H1 (cell line): ENCODE measurements around the gene TDRD12. TPM values are rescaled to one million over a fixed set of nuclear protein-coding genes. Genes with fewer than 3 reads are reported as not detected.

ENCODE experiments used
- BCL11A ChIP-seq, 2 experiments: IDR thresholded peaks; one replicate each; pipeline ENCODE4 v1.6.1; 2011; ENCODE audit warnings: low read depth in 2 of 2, low read length in 2 of 2, mild to moderate bottlenecking in 2 of 2
- EZH2 ChIP-seq: fragments of 200-600 bp; sonication (generic); IDR thresholded peaks from 2 replicates; pipeline ENCODE4 v1.7.1; 2012; ENCODE audit warnings: low read depth, mild to moderate bottlenecking, moderate library complexity, low read length, inconsistent platforms; ENCODE audit not compliant: severe bottlenecking
- POLR2AphosphoS5 ChIP-seq: IDR thresholded peaks from 2 replicates; pipeline ENCODE4 v1.6.1; 2011; ENCODE audit warnings: low read depth, low read length
- polyA plus RNA-seq, 7 experiments: library from polyadenylated mRNA; depleted of rRNA in 3 of 7; stranded (reverse) in 5 of 7; unstranded in 2 of 7; fragments of >200 nt in 5 of 7; fragments of 200-250 nt in 2 of 7; gene quantifications; 1 replicate in 5 of 7; 2 replicates in 1 of 7; 4 replicates in 1 of 7; pipeline versions ENCODE4 v1.2.1 to v1.2.3, GENCODE V29; 2011 to 2013; ENCODE audit warnings: missing spikeins in 2 of 7, mixed read lengths in 2 of 7
- total RNA-seq: library from RNA; stranded (reverse); fragmentation: NEBNext Ultra II Directional; extraction: Animal tissue kit (Norgen Biotek cat#: 25700); gene quantifications from 2 replicates; pipeline ENCODE4 v1.2.1, GENCODE V29; 2021

TDRD12 gene
- total and polyA plus RNA-seq, 2 of the 8 experiments (the other 6 are each of a cell fraction or from before 2014, with no cell fraction given), result 0.39 to 0.88 TPM

GRCh38 chr19:32687681-32688080 is 31.9 kb upstream of the TDRD12 start (continued):
- no peak for TF ChIP-seq BCL11A (IDR thresholded peaks at IDR 0.05; ENCODE audit: low read depth in 2 of 2, low read length in 2 of 2)
- TF ChIP-seq EZH2, result no peak
- TF ChIP-seq POLR2AphosphoS5, result no peak
- TF ChIP-seq, all 59 proteins: peak for 0
